Measurements from ENCODE around the gene SLC35F4.

- TF ChIP-seq CTCF (IDR thresholded peaks at IDR 0.05) (no peak), EZH2 (IDR thresholded peaks at IDR 0.05; ENCODE audit: borderline replicate concordance, insufficient read depth, low read depth, low read length, poor library complexity, severe bottlenecking) (no peak)
These were observed 248.4 kb downstream of the SLC35F4 start for GRCh38 chr14:57617510-57617909.
